ENCODE results near the gene F2. TPM values are rescaled to one million over a fixed set of nuclear protein-coding genes. Genes with fewer than 3 reads are reported as not detected.
A peak's percentile ranks its signal among the peaks of the same experiment; 100 is the strongest.
"Not testable (repeated sequence)": the region's sequence is repeated elsewhere in the genome, so short reads cannot be mapped to it uniquely, and the experiment has no call there.

F2 gene
- total RNA-seq, result not detected
- long read RNA-seq, result 0 reads

GRCh38 chr11:46719048-46719542 is at the start of gene F2:
TSS of gene F2 (plus strand) at chr11:46719213. CDS start at chr11:46719236, 23 bp downstream.
- no peaks in the 10 kb centered on the region for H3K36me3 ChIP-seq
- no peaks in the 10 kb centered on the region for H3K27me3 ChIP-seq
- intact Hi-C loops (cut with DNase I), result no loop called here
- no peaks in the 10 kb centered on the region for H3K9me3 ChIP-seq
- TF ChIP-seq CTCF (IDR thresholded peaks at IDR 0.05), result no peak
- no peak within 1 kb of the TSS for H3K4me3 ChIP-seq
- DNase-seq, result no peak
- no peaks in the 10 kb centered on the region for H3K4me1 ChIP-seq
- peak; percentile 6 for ATAC-seq
- H3K27ac ChIP-seq, result no peak within 1 kb of the TSS

GRCh38 chr11:46669711-46670139 is 49.3 kb upstream of the F2 start:
- DNase-seq (peak; percentile 18), ATAC-seq (no peak)
- TF ChIP-seq CTCF (IDR thresholded peaks at IDR 0.05), result peak; percentile 32
- no peak overlapping the region for H3K4me3 ChIP-seq
- peaks cover 16% of the 10 kb centered on the region for H3K4me1 ChIP-seq
- intact Hi-C loops (cut with DNase I), result no loop called here
- H3K9me3 ChIP-seq, result no peaks in the 10 kb centered on the region
- no peaks in the 10 kb centered on the region for H3K27me3 ChIP-seq
- peaks cover 90% of the 10 kb centered on the region for H3K36me3 ChIP-seq
- H3K27ac ChIP-seq, result no peak overlapping the region

- DNase-seq, result peak; percentile 15
- H3K27ac ChIP-seq; intact Hi-C loops (cut with DNase I); H3K9me3 ChIP-seq; H3K4me3 ChIP-seq; H3K27me3 ChIP-seq; ATAC-seq: not testable (repeated sequence)
- Histone ChIP-seq H3K4me1 (peaks cover 24% of the 10 kb centered on the region), H3K36me3 (peaks cover 82% of the 10 kb centered on the region)
These were observed 48.5 kb upstream of the F2 start for GRCh38 chr11:46670521-46670920.

GRCh38 chr11:46671958-46672315 is 47.1 kb upstream of the F2 start:
- H3K27me3 ChIP-seq, result no peaks in the 10 kb centered on the region
- peaks cover 76% of the 10 kb centered on the region for H3K36me3 ChIP-seq
- H3K9me3 ChIP-seq, result no peaks in the 10 kb centered on the region
- H3K4me1 ChIP-seq, result peaks cover 30% of the 10 kb centered on the region
- no peak overlapping the region for H3K4me3 ChIP-seq
- H3K27ac ChIP-seq, result no peak overlapping the region
- no peak for ATAC-seq
- DNase-seq, result peak; percentile 35
- TF ChIP-seq CTCF (IDR thresholded peaks at IDR 0.05), result no peak
- intact Hi-C loops (cut with DNase I), result no loop called here

GRCh38 chr11:46672381-46672839 is 46.6 kb upstream of the F2 start:
- peaks cover 76% of the 10 kb centered on the region for H3K36me3 ChIP-seq
- intact Hi-C loops (cut with DNase I), result no loop called here
- TF ChIP-seq CTCF (IDR thresholded peaks at IDR 0.05), result no peak
- no peaks in the 10 kb centered on the region for H3K9me3 ChIP-seq
- no peak overlapping the region for H3K4me3 ChIP-seq
- ATAC-seq, result no peak
- DNase-seq, result peak; percentile 33
- no peak overlapping the region for H3K27ac ChIP-seq
- H3K4me1 ChIP-seq, result peaks cover 34% of the 10 kb centered on the region
- H3K27me3 ChIP-seq, result no peaks in the 10 kb centered on the region

GRCh38 chr11:46673713-46674462 is 45.1 kb upstream of the F2 start:
- H3K36me3 ChIP-seq, result peaks cover 75% of the 10 kb centered on the region
- no peaks in the 10 kb centered on the region for H3K27me3 ChIP-seq
- TF ChIP-seq CTCF (IDR thresholded peaks at IDR 0.05), result no peak
- H3K4me1 ChIP-seq, result peaks cover 34% of the 10 kb centered on the region
- ATAC-seq, result no peak
- H3K27ac ChIP-seq, result peak overlapping the region; percentile 84
- no peak overlapping the region for H3K4me3 ChIP-seq
- no peaks in the 10 kb centered on the region for H3K9me3 ChIP-seq
- intact Hi-C loops (cut with DNase I), result no loop called here
- peak; percentile 42 for DNase-seq

Data from upper lobe of right lung (tissue), 1 donor.